ENCODE results near the gene PRDM12.

DNA sequence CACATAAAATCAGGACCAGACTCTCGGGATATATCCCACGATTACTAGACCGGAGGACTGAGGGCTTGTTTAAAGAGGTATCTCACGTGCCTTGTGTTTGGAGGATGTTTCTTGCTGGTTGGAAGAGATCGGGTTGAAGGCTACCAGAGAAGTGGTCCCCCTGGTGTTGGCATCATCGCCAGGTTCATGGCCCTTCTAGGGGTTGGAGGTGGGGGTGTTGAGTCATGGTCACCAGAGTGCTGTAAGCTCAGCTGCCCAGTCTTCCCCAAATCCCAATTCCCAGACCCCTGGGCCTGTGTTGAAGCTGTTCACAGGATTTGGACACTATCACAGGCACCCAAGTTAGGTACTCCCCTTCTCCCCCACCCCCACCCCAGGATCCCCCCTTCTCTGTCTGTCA lies 29.1 kb upstream of the PRDM12 start:
- TF ChIP-seq EZH2 (IDR thresholded peaks at IDR 0.05; ENCODE audit: low read length, missing control alignments), result no peak
- TF ChIP-seq, protein P1, sequence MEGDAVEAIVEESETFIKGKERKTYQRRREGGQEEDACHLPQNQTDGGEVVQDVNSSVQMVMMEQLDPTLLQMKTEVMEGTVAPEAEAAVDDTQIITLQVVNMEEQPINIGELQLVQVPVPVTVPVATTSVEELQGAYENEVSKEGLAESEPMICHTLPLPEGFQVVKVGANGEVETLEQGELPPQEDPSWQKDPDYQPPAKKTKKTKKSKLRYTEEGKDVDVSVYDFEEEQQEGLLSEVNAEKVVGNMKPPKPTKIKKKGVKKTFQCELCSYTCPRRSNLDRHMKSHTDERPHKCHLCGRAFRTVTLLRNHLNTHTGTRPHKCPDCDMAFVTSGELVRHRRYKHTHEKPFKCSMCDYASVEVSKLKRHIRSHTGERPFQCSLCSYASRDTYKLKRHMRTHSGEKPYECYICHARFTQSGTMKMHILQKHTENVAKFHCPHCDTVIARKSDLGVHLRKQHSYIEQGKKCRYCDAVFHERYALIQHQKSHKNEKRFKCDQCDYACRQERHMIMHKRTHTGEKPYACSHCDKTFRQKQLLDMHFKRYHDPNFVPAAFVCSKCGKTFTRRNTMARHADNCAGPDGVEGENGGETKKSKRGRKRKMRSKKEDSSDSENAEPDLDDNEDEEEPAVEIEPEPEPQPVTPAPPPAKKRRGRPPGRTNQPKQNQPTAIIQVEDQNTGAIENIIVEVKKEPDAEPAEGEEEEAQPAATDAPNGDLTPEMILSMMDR (conservative IDR thresholded peaks at IDR 0.05 in 1 of 2, IDR thresholded peaks at IDR 0.05 in 1 of 2; ENCODE audit: low read depth in 1 of 2, low read length in 2 of 2), result no peak
